GM23248 (cell line): Measurements from ENCODE around the gene POLRMT. TPM values are rescaled to one million over a fixed set of nuclear protein-coding genes. Genes with fewer than 3 reads are reported as not detected.

Experiments
- DNase-seq: peaks from one replicate; pipeline ENCODE4 v3.0.0-alpha.2; 2015
- H2AFZ ChIP-seq: fragments of 200-600 bp; sonication (generic); 2 replicates; pipeline ENCODE4 v1.6.1; 2016; ENCODE audit warnings: antibody characterized with exemption
- H3F3A ChIP-seq: fragments of 200-600 bp; sonication (generic); 2 replicates; pipeline ENCODE4 v1.6.1; 2016; ENCODE audit warnings: mild to moderate bottlenecking, antibody characterized with exemption, mixed run types; ENCODE audit not compliant: insufficient read depth
- H3K27ac ChIP-seq: fragments of 200-600 bp; sonication (generic); 2 replicates; pipeline ENCODE4 v1.5.1; 2016; ENCODE audit warnings: mild to moderate bottlenecking
- H3K27me3 ChIP-seq: fragments of 200-600 bp; sonication (generic); replicated peaks from 2 replicates; pipeline ENCODE4 v1.6.1; 2016; ENCODE audit warnings: mild to moderate bottlenecking; ENCODE audit not compliant: insufficient read depth
- H3K36me3 ChIP-seq: fragments of 200-600 bp; sonication (generic); 2 replicates; pipeline ENCODE4 v1.6.1; 2016; ENCODE audit warnings: low read depth, mild to moderate bottlenecking
- H3K4me1 ChIP-seq: fragments of 200-600 bp; sonication (generic); 2 replicates; pipeline ENCODE4 v1.6.1; 2016; ENCODE audit warnings: mild to moderate bottlenecking; ENCODE audit not compliant: insufficient read depth
- H3K4me2 ChIP-seq: fragments of 200-600 bp; sonication (generic); one replicate; pipeline ENCODE4 v1.6.1; 2016; ENCODE audit warnings: mild to moderate bottlenecking; ENCODE audit not compliant: unreplicated experiment
- H3K4me3 ChIP-seq: fragments of 200-600 bp; sonication (generic); 2 replicates; pipeline ENCODE4 v1.5.1; 2016; ENCODE audit warnings: mild to moderate bottlenecking
- H3K79me2 ChIP-seq: fragments of 200-600 bp; sonication (generic); 2 replicates; pipeline ENCODE4 v1.6.1; 2016; ENCODE audit warnings: mild to moderate bottlenecking; ENCODE audit not compliant: insufficient read depth
- H3K9ac ChIP-seq: fragments of 200-600 bp; sonication (generic); 2 replicates; pipeline ENCODE4 v1.6.1; 2016; ENCODE audit warnings: mild to moderate bottlenecking
- H3K9me2 ChIP-seq: fragments of 200-600 bp; sonication (generic); 2 replicates; pipeline ENCODE4 v1.6.1; 2016; ENCODE audit warnings: mixed run types, mild to moderate bottlenecking, moderate library complexity; ENCODE audit not compliant: insufficient read depth
- H3K9me3 ChIP-seq: fragments of 200-600 bp; sonication (generic); one replicate; pipeline ENCODE4 v1.6.1; 2017; ENCODE audit warnings: low read depth
- H4K20me1 ChIP-seq: fragments of 200-600 bp; sonication (generic); 2 replicates; pipeline ENCODE4 v1.6.0; 2016; ENCODE audit not compliant: insufficient read depth
- EZH2 ChIP-seq: fragments of 200-600 bp; sonication (generic); IDR thresholded peaks from 2 replicates; pipeline ENCODE4 v1.6.1; 2018; ENCODE audit warnings: antibody characterized with exemption, mild to moderate bottlenecking; ENCODE audit not compliant: insufficient read depth, poor library complexity, severe bottlenecking
- EZH2phosphoT487 ChIP-seq: fragments of 200-600 bp; sonication (generic); IDR thresholded peaks from 2 replicates; pipeline ENCODE4 v1.6.1; 2018; ENCODE audit warnings: antibody characterized with exemption, moderate library complexity, mild to moderate bottlenecking, low read depth; ENCODE audit not compliant: insufficient read depth
- WGBS, 2 experiments: methylation state at CpG; one replicate each; pipeline ENCODE4 v1.1.6; 2015 to 2017; ENCODE audit warnings: low lambda C conversion rate in 2 of 2, low coverage in 1 of 2; ENCODE audit errors: missing lambda C conversion rate in 2 of 2; 5-methylcytosine and 5-hydroxymethylcytosine counted together
- in situ Hi-C: fragments of 300-500 bp; cut with MboI; formaldehyde crosslinking; loops from 2 replicates; pipeline ENCODE4 v1.15.0; 2020
- polyA plus RNA-seq: library from polyadenylated mRNA; unstranded; fragments of >200 nt; fragmentation: Nextera tagmentation; extraction: Ambion mirVana; gene quantifications from 2 replicates; pipeline ENCODE4 v1.2.1, GENCODE V29; 2016
- total RNA-seq: library from RNA; depleted of rRNA; stranded (reverse); fragments of >200 nt; shearing (Covaris generic); gene quantifications from 2 replicates; pipeline ENCODE4 v1.2.3, GENCODE V29; 2014

Gene POLRMT
- total and polyA plus RNA-seq, 2 experiments from 2014 or later: 23.6 to 36.2 TPM

- Histone ChIP-seq H3K27ac (no peak overlapping the region), H3K4me2 (peak overlapping the region; percentile 43)
- in situ Hi-C loops: no loop called here
Observed at GRCh38 chr19:664913-665443, 31.6 kb upstream of the POLRMT start.

GRCh38 chr19:663682-664117, 30.4 kb upstream of the POLRMT start:
- peak overlapping the region; percentile 76 for H3K9ac ChIP-seq
- H3K27ac ChIP-seq: peak overlapping the region; percentile 67
- H3F3A ChIP-seq: peaks cover 10% of the 10 kb centered on the region; the same call in 1 of the 2 replicates
- no peaks in the 10 kb centered on the region for H3K9me3 ChIP-seq
- WGBS, 2 experiments: 29 to 42% methylated on average over 12 to 18 of the region's 18 CpGs
- H3K79me2 ChIP-seq: peaks cover 40% of the 10 kb centered on the region
- no peaks in the 10 kb centered on the region for H3K36me3 ChIP-seq
- H4K20me1 ChIP-seq: no peaks in the 10 kb centered on the region
- no peak for DNase-seq
- H3K27me3 ChIP-seq: no peaks in the 10 kb centered on the region
- no peaks in the 10 kb centered on the region for H3K9me2 ChIP-seq
- H3K4me1 ChIP-seq: peaks cover 20% of the 10 kb centered on the region
- peak overlapping the region; percentile 66 for H3K4me3 ChIP-seq
- H2AFZ ChIP-seq: peak overlapping the region; percentile 82
- H3K4me2 ChIP-seq: peak overlapping the region; percentile 63
- TF ChIP-seq EZH2 (no peak), EZH2phosphoT487 (no peak)
- in situ Hi-C loops: no loop called here

More at GRCh38 chr19:664913-665443, 31.6 kb upstream of the POLRMT start:
- no peaks in the 10 kb centered on the region for H4K20me1 ChIP-seq
- peak; percentile 79 for DNase-seq
- TF ChIP-seq EZH2 (no peak), EZH2phosphoT487 (no peak)
- peaks cover 6% of the 10 kb centered on the region; the same call in 1 of the 2 replicates for H3F3A ChIP-seq
- no peaks in the 10 kb centered on the region for H3K36me3 ChIP-seq
- H3K27me3 ChIP-seq: no peaks in the 10 kb centered on the region
- no peaks in the 10 kb centered on the region for H3K9me2 ChIP-seq
- H3K4me1 ChIP-seq: peaks cover 13% of the 10 kb centered on the region
- H3K9ac ChIP-seq: no peak overlapping the region
- peak overlapping the region; percentile 55 for H3K4me3 ChIP-seq
- 1 to 3% methylated on average over 24 of the region's 24 CpGs for WGBS, 2 experiments
- peaks cover 29% of the 10 kb centered on the region for H3K79me2 ChIP-seq
- H2AFZ ChIP-seq: peak overlapping the region; percentile 66
- H3K9me3 ChIP-seq: no peaks in the 10 kb centered on the region

GRCh38 chr19:662962-663681, 29.8 kb upstream of the POLRMT start, which contains the start of gene RNF126:
TSS of gene RNF126 (minus strand) at chr19:663214. CDS start at chr19:663121, 93 bp downstream.
- in situ Hi-C loops: no loop called here
- Histone ChIP-seq H3K9ac (peak within 1 kb of the TSS; percentile 96), H3K79me2 (peaks cover 46% of the 10 kb centered on the region), H4K20me1 (no peaks in the 10 kb centered on the region), H3K27ac (peak within 1 kb of the TSS; percentile 91), H3K9me2 (no peaks in the 10 kb centered on the region), H3K4me1 (peaks cover 25% of the 10 kb centered on the region), H3K4me3 (peak within 1 kb of the TSS; percentile 90), H3K36me3 (no peaks in the 10 kb centered on the region), H3K4me2 (peak within 1 kb of the TSS; percentile 99), H3K9me3 (no peaks in the 10 kb centered on the region), H2AFZ (peak within 1 kb of the TSS; percentile 82), H3F3A (peaks cover 10% of the 10 kb centered on the region; the same call in 1 of the 2 replicates), H3K27me3 (no peaks in the 10 kb centered on the region)
- no peak for TF ChIP-seq EZH2phosphoT487
- TF ChIP-seq EZH2: no peak
- peak; percentile 97 for DNase-seq
- WGBS, 2 experiments: 1% methylated on average over 56 to 78 of the region's 97 CpGs

GRCh38 chr19:662207-662961, 29.0 kb upstream of the POLRMT start:
- Histone ChIP-seq H3K9ac (peak overlapping the region; percentile 96), H3K4me3 (peak overlapping the region; percentile 90), H2AFZ (peak overlapping the region; percentile 43; the same call in 1 of the 2 replicates), H3K4me2 (peak overlapping the region; percentile 99), H3K36me3 (no peaks in the 10 kb centered on the region), H3K27ac (peak overlapping the region; percentile 91), H3K27me3 (no peaks in the 10 kb centered on the region), H4K20me1 (no peaks in the 10 kb centered on the region), H3K9me2 (no peaks in the 10 kb centered on the region), H3K79me2 (peaks cover 54% of the 10 kb centered on the region), H3F3A (peaks cover 10% of the 10 kb centered on the region; the same call in 1 of the 2 replicates), H3K4me1 (peaks cover 25% of the 10 kb centered on the region), H3K9me3 (no peaks in the 10 kb centered on the region)
- in situ Hi-C loops: no loop called here
- 1% methylated on average over 31 to 54 of the region's 81 CpGs for WGBS, 2 experiments
- DNase-seq: peak; percentile 76
- TF ChIP-seq EZH2phosphoT487 (no peak), EZH2 (no peak)
